K562 (cell line): ENCODE data around the gene PRRT1. TPM values are rescaled to one million over a fixed set of nuclear protein-coding genes. Genes with fewer than 3 reads are reported as not detected.

Source experiments
- FOXJ3 ChIP-seq: sonication (generic); formaldehyde crosslinking; IDR thresholded peaks from 2 replicates; pipeline ENCODE4 v1.4.0; 2020; ENCODE audit warnings: mild to moderate bottlenecking, missing genetic modification reagents
- MYC ChIP-seq, 2 experiments: fragments of 250-450 bp in 1 of 2; sonication (Bioruptor Pico) in 1 of 2; IDR thresholded peaks; 2 replicates each; pipeline versions ENCODE4 v1.5.1 to v1.6.1; 2012 to 2021; ENCODE audit warnings: low read depth in 2 of 2, borderline replicate concordance in 1 of 2, improper control_type of control experiment in 1 of 2, low read length in 1 of 2, mild to moderate bottlenecking in 1 of 2, moderate library complexity in 1 of 2
- PURB ChIP-seq: sonication (generic); formaldehyde crosslinking; IDR thresholded peaks from 2 replicates; pipeline ENCODE4 v1.9.0; 2021; ENCODE audit warnings: low read depth, mild to moderate bottlenecking, missing genetic modification reagents
- RNF2 ChIP-seq: sonication (generic); IDR thresholded peaks from 2 replicates; pipeline ENCODE4 v1.6.1; 2016
- polyA plus RNA-seq, 8 experiments: library from polyadenylated mRNA; depleted of rRNA in 4 of 8; stranded (reverse) in 5 of 8; unstranded in 3 of 8; fragments of >200 nt; fragmentation: Nextera tagmentation in 2 of 8; fragmentation: Illumina TruSeq in 1 of 8; extraction: Ambion mirVana in 2 of 8; extraction: Trizol in 1 of 8; gene quantifications; 2 replicates each; pipeline versions ENCODE4 v1.2.1 to v1.2.3, GENCODE V29; 2011 to 2014; ENCODE audit warnings: inconsistent platforms in 1 of 8, missing spikeins in 1 of 8
- total RNA-seq, 7 experiments: library from RNA; depleted of rRNA in 6 of 7; stranded (reverse); fragments of >200 nt in 6 of 7; fragmentation: Illumina TruSeq in 2 of 7; extraction: Trizol in 2 of 7; gene quantifications; 2 replicates each; pipeline versions ENCODE4 v1.2.1 to v1.2.3, GENCODE V29; 2011 to 2021; ENCODE audit warnings: low replicate concordance in 1 of 7
- TF ChIP-seq, protein P1 (sequence below): fragments of 250-450 bp; sonication (Bioruptor Pico); IDR thresholded peaks from 2 replicates; pipeline ENCODE4 v1.5.0; 2021; ENCODE audit warnings: mild to moderate bottlenecking, borderline replicate concordance
- TF ChIP-seq, protein P2 (sequence below): sonication (generic); formaldehyde crosslinking; IDR thresholded peaks from 2 replicates; pipeline ENCODE4 v1.8.0; 2023; ENCODE audit warnings: missing genetic modification reagents, mild to moderate bottlenecking, borderline replicate concordance
- TF ChIP-seq, protein P3 (sequence below): fragments of 150-350 bp; conservative IDR thresholded peaks from 2 replicates; pipeline ENCODE4 v1.6.1; 2014; ENCODE audit warnings: low read length
- TF ChIP-seq, protein P4 (sequence below): fragments of 250-450 bp; sonication (Bioruptor Pico); IDR thresholded peaks from 2 replicates; pipeline ENCODE4 v1.8.0; 2022; ENCODE audit warnings: moderate library complexity, mild to moderate bottlenecking, inconsistent platforms
- TF ChIP-seq, protein P5 (sequence below): fragments of 450-650 bp; formaldehyde crosslinking; IDR thresholded peaks from 2 replicates; pipeline ENCODE4 v1.4.0; 2022; ENCODE audit warnings: missing genetic modification characterization
- TF ChIP-seq, protein P6 (sequence below): fragments of 450-650 bp; IDR thresholded peaks from 2 replicates; pipeline ENCODE4 v1.6.1; 2018; ENCODE audit warnings: mild to moderate bottlenecking, low read depth; ENCODE audit not compliant: partially characterized antibody

Gene PRRT1
- total and polyA plus RNA-seq, 9 of the 15 experiments (the other 6 are each of a cell fraction or from before 2014, with no cell fraction given) = 0.14 to 3.5 (median 0.41) TPM

DNA sequence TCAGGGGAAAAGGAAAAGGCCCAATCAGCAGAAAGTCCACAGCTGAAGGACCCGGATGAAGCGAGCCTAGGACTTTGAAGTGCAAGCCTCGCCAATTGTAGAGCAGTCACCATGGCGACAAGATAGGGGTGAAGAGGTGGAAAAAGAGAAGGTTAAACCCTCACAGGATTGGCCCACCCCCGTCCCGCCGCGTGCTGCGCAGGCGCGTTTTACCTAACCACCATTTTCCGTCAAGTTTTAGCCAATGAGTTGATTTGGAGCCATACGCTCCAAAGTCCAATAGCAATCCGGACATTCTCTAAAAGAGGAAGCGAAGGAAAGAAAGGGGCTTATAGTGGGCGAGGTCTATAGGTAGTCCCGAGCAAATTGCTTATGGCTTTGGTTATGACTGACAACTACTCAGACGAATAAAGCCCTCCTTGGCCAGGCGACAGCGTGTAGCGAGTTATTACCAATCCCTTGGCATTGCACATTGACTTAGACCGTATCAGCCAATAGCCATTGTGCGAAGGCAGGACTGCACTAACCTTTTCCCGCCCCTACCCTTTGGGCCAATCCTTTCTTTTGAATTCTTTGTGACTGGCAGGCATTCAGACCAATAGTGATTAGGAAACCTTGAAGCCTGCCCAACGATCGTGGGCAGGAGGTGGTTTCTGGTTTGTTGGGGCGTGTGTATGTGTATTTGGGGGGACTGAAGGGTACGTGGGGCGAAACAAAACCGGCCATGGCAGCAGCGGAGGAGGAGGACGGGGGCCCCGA lies 26.2 kb upstream of the PRRT1 start, which contains the start of gene RNF5 (continued):
- TF ChIP-seq, protein P1, sequence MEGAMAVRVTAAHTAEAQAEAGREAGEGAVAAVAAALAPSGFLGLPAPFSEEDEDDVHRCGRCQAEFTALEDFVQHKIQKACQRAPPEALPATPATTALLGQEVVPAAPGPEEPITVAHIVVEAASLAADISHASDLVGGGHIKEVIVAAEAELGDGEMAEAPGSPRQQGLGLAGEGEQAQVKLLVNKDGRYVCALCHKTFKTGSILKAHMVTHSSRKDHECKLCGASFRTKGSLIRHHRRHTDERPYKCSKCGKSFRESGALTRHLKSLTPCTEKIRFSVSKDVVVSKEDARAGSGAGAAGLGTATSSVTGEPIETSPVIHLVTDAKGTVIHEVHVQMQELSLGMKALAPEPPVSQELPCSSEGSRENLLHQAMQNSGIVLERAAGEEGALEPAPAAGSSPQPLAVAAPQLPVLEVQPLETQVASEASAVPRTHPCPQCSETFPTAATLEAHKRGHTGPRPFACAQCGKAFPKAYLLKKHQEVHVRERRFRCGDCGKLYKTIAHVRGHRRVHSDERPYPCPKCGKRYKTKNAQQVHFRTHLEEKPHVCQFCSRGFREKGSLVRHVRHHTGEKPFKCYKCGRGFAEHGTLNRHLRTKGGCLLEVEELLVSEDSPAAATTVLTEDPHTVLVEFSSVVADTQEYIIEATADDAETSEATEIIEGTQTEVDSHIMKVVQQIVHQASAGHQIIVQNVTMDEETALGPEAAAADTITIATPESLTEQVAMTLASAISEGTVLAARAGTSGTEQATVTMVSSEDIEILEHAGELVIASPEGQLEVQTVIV (CRISPR knock-in tag) = no peak
- TF ChIP-seq, protein P2, sequence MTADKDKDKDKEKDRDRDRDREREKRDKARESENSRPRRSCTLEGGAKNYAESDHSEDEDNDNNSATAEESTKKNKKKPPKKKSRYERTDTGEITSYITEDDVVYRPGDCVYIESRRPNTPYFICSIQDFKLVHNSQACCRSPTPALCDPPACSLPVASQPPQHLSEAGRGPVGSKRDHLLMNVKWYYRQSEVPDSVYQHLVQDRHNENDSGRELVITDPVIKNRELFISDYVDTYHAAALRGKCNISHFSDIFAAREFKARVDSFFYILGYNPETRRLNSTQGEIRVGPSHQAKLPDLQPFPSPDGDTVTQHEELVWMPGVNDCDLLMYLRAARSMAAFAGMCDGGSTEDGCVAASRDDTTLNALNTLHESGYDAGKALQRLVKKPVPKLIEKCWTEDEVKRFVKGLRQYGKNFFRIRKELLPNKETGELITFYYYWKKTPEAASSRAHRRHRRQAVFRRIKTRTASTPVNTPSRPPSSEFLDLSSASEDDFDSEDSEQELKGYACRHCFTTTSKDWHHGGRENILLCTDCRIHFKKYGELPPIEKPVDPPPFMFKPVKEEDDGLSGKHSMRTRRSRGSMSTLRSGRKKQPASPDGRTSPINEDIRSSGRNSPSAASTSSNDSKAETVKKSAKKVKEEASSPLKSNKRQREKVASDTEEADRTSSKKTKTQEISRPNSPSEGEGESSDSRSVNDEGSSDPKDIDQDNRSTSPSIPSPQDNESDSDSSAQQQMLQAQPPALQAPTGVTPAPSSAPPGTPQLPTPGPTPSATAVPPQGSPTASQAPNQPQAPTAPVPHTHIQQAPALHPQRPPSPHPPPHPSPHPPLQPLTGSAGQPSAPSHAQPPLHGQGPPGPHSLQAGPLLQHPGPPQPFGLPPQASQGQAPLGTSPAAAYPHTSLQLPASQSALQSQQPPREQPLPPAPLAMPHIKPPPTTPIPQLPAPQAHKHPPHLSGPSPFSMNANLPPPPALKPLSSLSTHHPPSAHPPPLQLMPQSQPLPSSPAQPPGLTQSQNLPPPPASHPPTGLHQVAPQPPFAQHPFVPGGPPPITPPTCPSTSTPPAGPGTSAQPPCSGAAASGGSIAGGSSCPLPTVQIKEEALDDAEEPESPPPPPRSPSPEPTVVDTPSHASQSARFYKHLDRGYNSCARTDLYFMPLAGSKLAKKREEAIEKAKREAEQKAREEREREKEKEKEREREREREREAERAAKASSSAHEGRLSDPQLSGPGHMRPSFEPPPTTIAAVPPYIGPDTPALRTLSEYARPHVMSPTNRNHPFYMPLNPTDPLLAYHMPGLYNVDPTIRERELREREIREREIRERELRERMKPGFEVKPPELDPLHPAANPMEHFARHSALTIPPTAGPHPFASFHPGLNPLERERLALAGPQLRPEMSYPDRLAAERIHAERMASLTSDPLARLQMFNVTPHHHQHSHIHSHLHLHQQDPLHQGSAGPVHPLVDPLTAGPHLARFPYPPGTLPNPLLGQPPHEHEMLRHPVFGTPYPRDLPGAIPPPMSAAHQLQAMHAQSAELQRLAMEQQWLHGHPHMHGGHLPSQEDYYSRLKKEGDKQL (CRISPR knock-in tag) = no peak
- TF ChIP-seq, protein P3, sequence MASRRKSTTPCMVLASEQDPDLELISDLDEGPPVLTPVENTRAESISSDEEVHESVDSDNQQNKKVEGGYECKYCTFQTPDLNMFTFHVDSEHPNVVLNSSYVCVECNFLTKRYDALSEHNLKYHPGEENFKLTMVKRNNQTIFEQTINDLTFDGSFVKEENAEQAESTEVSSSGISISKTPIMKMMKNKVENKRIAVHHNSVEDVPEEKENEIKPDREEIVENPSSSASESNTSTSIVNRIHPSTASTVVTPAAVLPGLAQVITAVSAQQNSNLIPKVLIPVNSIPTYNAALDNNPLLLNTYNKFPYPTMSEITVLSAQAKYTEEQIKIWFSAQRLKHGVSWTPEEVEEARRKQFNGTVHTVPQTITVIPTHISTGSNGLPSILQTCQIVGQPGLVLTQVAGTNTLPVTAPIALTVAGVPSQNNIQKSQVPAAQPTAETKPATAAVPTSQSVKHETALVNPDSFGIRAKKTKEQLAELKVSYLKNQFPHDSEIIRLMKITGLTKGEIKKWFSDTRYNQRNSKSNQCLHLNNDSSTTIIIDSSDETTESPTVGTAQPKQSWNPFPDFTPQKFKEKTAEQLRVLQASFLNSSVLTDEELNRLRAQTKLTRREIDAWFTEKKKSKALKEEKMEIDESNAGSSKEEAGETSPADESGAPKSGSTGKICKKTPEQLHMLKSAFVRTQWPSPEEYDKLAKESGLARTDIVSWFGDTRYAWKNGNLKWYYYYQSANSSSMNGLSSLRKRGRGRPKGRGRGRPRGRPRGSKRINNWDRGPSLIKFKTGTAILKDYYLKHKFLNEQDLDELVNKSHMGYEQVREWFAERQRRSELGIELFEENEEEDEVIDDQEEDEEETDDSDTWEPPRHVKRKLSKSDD = no peak
- TF ChIP-seq, protein P4, sequence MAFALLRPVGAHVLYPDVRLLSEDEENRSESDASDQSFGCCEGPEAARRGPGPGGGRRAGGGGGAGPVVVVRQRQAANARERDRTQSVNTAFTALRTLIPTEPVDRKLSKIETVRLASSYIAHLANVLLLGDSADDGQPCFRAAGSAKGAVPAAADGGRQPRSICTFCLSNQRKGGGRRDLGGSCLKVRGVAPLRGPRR = no peak
- TF ChIP-seq, protein P5, sequence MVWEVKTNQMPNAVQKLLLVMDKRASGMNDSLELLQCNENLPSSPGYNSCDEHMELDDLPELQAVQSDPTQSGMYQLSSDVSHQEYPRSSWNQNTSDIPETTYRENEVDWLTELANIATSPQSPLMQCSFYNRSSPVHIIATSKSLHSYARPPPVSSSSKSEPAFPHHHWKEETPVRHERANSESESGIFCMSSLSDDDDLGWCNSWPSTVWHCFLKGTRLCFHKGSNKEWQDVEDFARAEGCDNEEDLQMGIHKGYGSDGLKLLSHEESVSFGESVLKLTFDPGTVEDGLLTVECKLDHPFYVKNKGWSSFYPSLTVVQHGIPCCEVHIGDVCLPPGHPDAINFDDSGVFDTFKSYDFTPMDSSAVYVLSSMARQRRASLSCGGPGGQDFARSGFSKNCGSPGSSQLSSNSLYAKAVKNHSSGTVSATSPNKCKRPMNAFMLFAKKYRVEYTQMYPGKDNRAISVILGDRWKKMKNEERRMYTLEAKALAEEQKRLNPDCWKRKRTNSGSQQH (CRISPR knock-in tag) = no peak
- TF ChIP-seq, protein P6, sequence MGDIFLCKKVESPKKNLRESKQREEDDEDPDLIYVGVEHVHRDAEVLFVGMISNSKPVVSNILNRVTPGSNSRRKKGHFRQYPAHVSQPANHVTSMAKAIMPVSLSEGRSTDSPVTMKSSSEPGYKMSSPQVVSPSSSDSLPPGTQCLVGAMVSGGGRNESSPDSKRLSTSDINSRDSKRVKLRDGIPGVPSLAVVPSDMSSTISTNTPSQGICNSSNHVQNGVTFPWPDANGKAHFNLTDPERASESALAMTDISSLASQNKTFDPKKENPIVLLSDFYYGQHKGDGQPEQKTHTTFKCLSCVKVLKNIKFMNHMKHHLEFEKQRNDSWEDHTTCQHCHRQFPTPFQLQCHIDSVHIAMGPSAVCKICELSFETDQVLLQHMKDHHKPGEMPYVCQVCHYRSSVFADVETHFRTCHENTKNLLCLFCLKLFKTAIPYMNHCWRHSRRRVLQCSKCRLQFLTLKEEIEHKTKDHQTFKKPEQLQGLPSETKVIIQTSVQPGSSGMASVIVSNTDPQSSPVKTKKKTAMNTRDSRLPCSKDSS = no peak
- TF ChIP-seq RNF2 (peak; percentile 55; the same call in 1 of the 2 replicates), PURB (CRISPR knock-in tag) (no peak), FOXJ3 (CRISPR knock-in tag) (no peak), MYC (IDR thresholded peaks at IDR 0.05; ENCODE audit: low read depth, low read length) (peak; percentile 38; the same call in 1 of the 2 replicates), MYC (CRISPR knock-in tag; IDR thresholded peaks at IDR 0.05; ENCODE audit: borderline replicate concordance, low read depth) (no peak)
